HG02588 (cell line): ENCODE data around the gene FAM237A.

Experiments
- ATAC-seq: cut with Tn5 transposase; IDR thresholded peaks from one replicate; pipeline ENCODE4 v1.9.1; 2021; ENCODE audit warnings: mild to moderate bottlenecking, moderate library complexity; ENCODE audit not compliant: unreplicated experiment

FAM237A gene

DNA sequence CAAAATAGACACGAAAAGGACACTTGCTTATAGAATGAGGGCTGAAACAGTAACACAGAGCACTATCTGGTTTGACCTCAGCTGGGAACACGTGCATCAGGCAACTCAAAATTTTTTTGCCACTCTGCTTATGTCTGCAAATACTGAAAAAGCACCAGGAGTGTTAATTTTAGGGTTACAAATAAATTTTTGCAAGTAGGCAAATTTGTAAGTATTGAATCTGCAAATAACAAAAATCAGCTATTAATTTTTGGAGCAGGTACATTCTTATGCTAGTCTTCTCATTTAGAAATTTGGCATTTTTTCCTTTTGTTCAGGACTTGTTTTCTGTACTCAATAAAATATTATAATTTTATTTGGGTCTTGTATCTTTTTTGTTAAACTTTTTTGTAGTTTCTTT lies 46.2 kb downstream of the FAM237A start:
- ATAC-seq: no peak

DNA sequence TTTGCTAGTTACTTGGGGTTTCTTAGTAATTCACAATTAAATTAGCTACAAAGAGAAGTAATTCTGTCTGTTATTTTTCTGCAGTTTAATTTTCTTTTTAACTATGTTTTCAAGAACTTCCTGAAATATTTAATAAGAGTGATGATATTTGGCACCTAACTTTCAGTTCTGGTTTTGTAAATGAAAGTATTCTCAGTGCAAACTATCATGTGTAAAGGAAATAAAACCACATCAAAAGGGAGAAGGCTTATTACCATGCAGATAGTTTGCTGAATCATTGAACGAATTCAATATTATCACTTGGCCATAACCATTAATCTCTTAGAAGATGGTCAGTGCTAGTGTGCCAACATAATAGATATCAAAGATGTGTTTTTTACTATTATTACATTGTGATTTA lies 46.7 kb downstream of the FAM237A start:
- ATAC-seq: no peak

DNA sequence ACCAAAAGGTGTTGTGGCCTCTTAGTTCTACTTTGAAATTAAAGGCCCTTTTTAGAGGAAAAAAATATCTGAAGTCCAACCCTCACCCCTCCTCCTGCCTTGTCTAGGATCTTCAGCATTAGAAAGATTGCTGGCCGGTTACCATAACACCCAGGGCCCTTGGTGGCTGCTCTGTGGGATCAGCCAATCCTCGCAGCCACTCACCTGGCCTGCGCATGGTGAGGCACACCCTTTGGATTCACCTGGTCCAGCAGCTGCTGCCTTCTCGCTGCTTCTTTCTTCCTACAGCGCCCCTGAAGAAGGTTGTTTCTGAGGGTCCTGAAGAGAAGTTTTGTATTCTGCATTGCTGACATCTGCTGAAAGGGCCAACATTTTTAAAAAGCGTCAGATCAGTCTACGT lies 50.7 kb downstream of the FAM237A start:
- no peak for ATAC-seq

DNA sequence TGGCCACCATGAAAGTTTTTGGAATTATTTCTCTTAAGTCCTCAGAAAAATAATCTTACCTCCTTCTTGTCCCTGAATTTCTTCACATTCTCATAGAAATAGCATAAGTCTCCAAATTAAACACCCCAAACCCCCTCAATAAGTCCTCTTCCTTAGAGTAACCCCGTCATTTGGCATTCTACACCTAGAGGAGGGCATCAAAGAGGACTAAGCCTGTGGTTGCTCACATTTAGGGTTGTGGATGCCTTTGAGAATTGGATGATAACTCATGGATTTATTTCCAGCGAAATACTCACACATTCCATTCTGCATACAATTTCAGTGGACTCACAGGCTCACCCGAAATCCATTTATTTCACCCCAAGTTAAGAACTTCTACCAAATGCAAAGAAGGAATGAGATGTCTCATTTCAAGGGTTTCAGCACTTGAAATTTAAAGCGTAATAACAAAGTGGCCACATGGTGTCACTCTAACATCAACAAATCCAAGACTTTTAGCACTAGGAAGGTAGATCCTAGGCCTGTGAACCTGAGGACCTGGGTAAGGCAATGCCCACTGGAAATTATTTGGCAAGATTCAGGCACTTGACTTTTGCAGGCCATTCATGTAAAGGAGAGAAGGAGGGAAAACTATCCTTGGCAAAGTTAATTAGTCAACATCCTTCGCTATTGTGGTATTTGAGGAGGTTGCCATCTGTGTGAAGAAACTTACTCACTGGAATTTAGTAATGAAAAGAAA lies 51.3 kb downstream of the FAM237A start:
- no peak for ATAC-seq

DNA sequence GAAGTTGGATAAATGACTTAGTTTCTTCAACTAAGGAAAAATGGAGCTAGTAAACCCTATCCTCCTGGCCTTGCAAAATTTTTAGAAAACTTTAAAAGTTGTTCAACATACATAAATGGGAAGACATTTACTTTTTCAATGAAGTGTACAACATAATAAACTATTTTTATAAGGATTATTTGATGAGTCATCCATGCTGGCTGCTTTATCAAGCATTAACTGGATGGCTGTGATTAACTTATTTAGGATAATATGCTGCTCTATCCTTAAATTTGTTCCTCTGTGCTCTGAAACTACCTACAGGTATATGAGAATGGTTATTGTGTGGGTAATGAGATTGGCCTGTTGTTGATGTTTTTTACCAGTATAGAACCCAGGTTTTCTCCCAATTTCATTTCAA lies 54.6 kb downstream of the FAM237A start:
- no peak for ATAC-seq

DNA sequence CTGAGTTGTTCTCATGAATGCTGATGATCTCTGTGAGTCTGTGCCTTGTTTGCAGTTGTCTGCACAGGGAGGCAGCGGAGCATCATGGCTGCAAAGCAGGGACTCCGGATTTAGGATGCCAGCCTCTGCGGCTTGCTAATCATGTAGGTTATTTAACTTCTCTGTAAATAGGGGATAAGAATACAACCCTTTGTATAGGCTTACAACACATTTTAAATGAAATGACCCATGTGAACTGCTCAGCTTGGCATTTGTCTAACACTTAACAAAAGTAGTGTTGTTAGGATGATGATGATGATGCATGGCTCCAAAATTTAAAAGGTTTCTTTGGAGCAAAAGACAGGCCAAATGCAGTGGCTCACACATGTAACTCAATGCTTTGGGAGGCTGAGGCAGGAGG lies 56.5 kb downstream of the FAM237A start:
- no peak for ATAC-seq
